ENCODE measurements around the gene AMH.

GRCh38 chr19:2268861-2269243 lies 19.7 kb downstream of the AMH start:
- TF ChIP-seq ZNF548 (tag by site-specific recombination; IDR thresholded peaks at IDR 0.05) (no peak), CTCF (tag by site-specific recombination; IDR thresholded peaks at IDR 0.05) (no peak), YY1 (tag by site-specific recombination; IDR thresholded peaks at IDR 0.05) (no peak)

Measured in HEK293 (cell line).